ENCODE results near the gene HOXC4.

HOXC4 gene

DNA sequence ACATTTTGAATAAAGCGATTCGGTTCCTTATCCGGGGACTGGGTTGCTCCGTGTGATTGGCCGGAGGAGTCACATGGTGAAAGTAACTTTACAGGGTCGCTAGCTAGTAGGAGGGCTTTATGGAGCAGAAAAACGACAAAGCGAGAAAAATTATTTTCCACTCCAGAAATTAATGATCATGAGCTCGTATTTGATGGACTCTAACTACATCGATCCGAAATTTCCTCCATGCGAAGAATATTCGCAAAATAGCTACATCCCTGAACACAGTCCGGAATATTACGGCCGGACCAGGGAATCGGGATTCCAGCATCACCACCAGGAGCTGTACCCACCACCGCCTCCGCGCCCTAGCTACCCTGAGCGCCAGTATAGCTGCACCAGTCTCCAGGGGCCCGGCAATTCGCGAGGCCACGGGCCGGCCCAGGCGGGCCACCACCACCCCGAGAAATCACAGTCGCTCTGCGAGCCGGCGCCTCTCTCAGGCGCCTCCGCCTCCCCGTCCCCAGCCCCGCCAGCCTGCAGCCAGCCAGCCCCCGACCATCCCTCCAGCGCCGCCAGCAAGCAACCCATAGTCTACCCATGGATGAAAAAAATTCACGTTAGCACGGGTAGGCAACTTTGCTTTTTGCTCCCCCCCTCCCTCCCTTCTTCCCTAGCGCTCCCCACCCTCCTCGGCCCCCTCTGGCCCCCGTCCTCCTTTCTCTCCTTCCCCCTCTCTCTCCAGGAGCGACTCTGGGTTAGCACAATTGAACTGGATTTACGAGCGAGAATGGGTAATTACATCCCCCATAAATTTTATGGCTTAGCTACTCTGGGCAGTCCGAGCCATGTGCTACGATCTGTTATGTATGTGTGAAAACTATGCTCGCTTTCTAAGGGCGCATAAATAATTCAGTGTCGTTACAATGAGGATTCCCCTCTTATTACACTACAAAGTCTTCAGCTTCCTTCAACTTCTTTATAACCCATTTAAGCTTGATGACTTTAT, at the start of gene HOXC4:
HOXC4 (plus strand) TSS at position 85 of the 991 bp plus-strand sequence; CDS start at position 173, 88 bp downstream.
- no peak for DNase-seq (ENCODE audit: low read depth)

DNA sequence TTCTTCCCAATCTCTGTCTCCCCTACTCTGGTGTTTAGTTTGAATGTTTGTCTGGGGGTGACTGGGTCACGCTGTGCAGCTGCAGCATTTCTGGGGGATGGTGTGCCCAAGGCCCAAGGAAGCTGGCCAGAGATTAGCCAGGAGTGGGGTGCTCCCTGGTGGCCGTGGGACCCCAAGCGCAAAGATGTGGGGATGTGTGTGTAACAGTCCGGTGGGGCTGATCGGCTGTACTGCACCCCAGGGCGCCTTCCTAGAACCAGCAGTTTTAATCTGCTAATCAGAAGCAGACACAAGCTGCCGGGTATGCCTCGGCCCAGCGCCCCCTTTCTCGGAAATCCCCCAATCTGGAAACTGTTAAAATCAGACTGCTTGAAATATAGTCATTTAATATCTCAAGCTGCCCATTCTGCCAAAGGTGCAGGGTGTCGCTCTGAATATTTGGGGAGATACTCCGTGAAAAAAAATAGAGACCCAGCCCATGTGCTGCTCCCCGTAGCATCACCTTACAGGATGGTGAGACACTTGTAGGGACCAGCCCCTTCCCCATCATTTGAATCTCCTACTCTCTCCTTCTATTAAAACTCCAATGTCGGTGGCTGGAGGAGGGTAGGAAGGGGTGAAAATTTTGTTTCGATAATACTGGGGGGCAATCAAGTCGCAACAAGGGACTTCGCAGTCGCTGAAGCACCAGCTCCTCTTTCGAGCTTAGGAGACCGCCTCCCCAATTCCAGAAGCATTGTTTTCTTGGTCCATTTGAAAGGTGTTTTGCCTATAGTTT, 49.4 kb upstream of the HOXC4 start:
- DNase-seq (ENCODE audit: low read depth) = no peak

DNA sequence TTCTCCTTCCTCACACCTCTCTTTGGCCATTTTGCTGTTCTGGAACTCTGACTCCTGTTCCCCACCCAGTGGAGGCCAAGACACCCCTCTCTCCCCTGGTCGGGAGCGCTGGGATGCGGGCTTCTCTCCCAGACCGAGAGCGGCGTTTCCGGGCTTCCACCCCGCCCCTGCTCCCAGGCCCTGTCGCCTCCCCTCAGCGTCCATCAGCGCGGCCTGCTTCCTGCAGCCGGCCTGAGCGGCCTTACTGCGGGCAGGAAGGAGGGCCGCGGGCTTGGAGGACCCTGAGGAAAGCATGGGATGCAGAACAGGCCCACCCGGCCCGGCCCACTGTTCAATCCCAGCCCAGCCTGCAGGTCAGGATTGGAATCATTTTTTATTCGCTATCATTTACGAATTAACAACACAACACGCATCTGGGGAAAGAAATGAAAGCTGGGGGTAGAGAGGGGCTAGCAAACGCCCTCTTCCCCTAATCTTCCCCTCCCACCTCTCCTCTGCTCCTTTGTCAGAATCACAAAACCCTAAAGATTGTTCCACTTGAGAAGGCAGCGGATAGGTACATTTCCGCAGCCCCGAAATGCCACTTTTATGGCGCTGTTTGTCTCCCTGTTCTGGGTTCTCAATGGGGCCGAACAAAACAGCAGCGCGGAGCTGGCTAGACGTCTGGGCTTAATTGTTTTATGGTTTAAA, 48.6 kb upstream of the HOXC4 start:
- no peak for DNase-seq (ENCODE audit: low read depth)

DNA sequence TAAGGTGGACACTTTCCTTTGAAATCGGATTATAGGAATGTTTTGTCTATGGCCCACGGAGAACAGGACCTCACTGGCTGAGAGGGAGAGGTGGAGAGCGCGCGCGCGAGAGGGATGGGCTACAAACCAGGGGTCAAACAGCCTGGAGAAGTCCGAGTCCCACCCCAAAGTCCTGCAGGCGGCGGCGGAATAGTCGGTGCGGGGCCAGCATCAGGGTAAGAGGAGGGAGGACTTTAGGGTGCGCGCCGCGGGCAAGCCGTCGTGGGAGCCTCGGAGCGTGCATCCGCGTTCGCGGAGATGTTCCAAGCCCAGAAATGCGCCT, 48.1 kb upstream of the HOXC4 start:
- DNase-seq (ENCODE audit: low read depth) = no peak

DNA sequence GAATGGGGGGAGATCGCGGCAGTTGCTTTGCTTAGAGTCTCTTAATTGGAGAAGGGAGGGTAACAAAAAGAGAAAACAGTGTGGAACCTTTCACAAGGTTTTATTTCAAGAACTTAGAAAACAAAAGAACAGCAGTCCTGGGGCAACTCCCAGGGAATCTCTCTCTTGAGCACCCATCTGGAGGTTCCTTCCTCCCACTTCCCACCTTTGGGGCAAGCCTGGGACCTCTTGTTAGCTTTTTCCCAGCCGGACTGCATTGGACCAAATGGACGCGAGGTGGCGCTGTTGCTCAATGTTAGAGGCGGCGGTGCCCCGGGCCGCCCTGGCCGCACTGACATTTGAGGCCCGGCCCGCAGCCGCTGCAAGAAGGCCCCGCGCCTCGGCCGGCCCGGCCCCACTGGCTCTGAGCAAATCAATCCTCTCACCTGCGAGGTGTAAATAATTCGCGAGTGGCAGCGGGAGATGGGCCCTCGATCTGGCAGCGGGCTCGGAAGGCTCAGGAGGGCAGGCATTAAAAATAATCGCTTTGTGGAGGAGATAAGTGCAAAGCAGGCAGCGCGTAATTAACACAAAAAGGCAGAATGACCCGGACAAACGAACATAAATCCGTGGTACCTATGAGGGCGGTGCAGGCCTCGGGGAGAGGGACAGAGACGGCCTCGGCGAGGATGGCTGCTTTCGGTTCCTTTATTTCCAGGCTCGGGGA, 47.6 kb upstream of the HOXC4 start:
- DNase-seq (ENCODE audit: low read depth) = peak; percentile 74

DNA sequence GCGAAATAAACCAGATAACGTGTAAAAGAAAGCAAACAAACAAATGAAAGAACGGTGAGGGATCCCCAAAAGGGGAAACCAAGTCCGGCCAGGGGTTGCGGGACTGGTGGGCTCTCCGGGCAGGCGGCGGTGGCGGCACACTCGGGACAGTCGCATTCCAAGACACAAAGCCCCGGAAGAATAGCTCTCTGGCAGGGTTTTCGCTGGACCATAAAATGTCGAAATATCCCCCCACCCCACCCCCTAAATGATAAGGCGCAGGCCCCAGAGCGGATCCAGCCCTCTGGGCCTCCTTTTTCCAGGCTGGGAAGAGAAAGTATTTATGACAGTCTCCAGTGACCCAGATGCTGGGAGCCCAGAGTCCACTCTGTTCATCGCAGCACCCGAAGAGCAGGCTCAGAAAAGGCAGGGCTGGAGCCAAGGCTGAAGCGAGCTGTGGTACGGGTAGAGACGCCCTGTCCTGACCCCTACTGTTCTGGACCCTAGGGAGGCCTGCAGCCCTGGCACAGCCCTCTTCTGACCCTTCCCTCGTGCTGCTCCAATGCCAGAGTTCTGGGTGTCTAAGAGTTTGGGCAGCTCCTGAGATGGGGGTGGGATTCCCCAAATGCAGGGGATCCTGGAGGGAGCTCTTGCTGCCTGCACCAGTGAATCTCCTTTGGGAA, 46.9 kb upstream of the HOXC4 start:
- DNase-seq (ENCODE audit: low read depth) = no peak

DNA sequence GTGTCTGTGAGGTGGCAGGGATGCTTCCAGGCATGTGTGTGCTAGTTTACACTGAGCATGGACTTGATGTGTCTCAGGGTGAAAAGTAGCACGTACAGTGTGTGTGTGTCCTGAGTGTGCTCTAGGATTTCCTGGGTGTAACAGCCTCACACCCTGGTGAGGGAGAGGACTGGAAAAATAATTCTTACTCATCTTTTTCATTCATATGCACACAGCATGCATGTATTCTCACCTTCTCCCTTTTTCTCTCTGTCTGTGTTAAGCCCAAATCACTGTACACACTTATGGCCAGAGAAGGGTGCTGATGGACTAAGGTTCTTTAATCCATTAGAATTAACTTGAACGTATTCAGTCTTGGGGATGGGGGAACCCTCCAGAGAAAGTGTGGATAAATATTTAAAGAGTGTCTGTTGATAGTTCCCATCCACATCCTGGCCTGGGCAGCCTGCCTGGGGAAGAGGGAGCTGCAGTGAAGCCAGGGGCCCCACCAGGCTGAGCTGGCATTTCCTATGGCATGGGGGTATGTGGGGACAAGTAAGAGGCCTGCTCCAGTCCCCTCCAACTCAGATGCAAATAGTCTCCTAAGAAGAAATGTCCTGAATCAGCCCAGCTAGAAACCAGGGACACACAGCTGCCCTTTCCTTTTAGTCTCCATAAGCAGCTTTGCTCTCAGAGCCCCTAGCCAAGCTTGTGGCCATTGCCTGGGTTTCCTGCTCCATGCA, 45.9 kb upstream of the HOXC4 start:
- no peak for DNase-seq (ENCODE audit: low read depth)

DNA sequence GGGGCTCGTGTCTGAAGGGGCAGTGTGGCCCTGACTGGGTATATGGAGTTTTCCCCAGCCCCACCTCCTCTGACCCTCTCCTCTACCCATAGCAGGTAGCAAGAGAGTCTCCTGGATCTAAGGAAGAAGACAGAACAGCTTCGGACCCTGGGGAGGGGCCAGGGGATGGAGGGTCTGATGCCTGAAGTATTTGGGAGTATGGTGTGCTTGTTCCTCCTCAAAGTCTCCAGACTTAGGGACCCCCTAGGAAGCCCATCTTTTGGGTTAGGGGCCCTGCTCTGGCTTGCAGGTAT, 45.4 kb upstream of the HOXC4 start:
- DNase-seq (ENCODE audit: low read depth) = no peak

DNA sequence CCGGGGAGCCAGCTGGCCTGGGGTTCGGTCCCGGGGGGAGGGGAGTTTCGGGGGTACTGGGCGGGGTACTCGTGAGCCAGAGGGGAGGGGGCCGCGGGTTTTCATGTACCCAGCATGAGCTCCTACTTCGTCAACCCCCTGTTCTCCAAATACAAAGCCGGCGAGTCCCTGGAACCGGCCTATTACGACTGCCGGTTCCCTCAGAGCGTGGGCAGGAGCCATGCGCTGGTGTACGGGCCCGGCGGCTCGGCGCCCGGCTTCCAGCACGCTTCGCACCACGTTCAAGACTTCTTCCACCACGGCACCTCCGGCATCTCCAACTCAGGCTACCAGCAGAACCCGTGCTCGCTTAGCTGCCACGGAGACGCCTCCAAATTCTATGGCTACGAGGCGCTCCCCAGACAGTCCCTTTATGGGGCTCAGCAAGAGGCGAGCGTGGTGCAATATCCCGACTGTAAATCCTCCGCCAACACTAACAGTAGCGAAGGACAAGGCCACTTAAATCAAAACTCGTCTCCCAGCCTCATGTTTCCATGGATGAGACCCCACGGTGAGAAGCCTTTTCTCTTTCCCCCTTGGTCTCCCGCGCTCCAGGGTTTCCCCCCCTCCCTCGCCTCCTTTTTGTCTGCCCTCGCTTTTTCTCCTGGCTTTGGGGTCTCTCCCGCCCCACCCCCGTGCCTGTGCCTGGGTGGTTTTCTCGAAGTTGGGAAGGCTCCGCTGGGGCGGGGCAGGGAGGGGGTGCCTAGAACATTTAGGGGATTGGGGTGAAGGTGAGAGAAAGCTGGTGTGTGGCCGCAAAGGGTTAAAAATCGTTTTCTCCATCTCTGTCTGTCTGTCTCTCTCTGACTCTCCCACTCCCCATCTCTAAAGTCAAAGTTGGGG, 44.2 kb upstream of the HOXC4 start:
- DNase-seq (ENCODE audit: low read depth) = no peak

DNA sequence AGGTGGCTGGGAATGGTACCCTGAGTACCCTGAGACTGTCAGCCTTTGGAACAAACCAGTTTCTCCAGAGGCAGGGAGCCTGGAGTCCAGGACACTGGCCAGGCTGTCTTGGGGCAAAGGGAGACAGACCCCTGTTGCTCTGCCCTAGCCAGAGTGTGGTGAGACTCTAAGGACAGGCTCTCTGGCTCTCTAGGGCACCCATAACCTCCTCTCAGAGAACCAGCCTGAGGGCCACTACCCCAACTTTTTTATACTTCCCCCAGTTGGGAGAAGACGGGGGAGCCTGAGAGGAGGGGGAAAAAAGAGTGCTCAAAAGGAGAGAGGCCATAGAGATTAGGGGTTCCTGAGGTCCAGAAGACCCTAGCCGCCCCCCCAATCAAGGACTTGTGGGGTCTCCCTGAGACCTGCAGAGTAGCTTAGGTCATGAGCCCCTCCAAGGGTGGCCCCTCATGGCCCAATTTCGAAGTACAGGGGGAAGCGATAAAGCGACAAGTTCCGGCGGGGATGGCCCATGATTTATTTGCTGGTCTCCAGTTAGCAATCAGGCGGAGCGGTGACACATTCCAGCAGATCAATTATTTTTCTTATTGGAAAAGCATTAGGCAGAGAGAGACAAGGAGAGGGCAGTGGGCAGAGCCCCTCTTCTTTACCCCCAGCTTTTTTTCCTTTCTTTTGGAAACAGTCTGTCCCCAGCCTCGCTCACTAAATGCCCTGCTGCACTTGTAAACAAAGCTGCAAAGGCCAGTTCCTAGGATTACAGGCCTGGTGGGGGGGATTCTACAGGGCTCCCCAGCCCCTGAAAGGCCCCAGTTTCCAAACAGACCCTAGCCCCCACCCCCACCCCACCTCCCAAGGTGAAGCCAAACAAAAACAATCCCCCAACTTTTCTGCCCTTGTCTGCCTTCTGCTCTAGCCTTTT, 43.3 kb upstream of the HOXC4 start:
- DNase-seq (ENCODE audit: low read depth) = no peak

DNA sequence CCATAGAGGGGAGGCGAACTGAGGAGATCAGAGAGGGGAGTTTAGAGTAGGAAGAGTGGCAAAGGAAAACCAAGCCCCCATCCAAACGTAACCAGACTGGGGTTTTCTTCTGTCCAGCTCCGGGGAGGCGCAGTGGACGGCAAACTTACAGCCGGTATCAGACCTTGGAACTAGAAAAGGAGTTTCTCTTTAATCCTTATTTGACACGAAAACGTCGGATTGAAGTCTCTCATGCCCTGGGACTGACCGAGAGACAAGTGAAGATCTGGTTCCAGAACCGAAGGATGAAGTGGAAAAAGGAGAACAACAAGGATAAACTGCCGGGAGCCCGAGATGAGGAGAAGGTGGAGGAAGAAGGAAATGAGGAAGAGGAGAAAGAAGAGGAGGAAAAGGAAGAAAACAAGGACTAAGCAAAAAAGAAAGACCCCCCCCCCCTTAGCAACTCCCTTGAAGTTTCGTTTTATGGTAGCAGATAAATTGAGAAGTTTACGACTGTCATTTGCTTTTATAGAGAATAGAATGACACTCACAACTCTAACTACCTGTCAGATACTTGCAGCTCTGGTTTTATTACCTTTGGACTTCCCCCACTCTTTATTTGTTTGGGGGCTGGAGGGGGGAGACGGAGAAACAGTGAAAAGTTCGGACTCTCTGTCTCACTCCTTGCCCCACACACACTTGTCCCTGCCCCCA, 42.5 kb upstream of the HOXC4 start:
- DNase-seq (ENCODE audit: low read depth) = no peak

DNA sequence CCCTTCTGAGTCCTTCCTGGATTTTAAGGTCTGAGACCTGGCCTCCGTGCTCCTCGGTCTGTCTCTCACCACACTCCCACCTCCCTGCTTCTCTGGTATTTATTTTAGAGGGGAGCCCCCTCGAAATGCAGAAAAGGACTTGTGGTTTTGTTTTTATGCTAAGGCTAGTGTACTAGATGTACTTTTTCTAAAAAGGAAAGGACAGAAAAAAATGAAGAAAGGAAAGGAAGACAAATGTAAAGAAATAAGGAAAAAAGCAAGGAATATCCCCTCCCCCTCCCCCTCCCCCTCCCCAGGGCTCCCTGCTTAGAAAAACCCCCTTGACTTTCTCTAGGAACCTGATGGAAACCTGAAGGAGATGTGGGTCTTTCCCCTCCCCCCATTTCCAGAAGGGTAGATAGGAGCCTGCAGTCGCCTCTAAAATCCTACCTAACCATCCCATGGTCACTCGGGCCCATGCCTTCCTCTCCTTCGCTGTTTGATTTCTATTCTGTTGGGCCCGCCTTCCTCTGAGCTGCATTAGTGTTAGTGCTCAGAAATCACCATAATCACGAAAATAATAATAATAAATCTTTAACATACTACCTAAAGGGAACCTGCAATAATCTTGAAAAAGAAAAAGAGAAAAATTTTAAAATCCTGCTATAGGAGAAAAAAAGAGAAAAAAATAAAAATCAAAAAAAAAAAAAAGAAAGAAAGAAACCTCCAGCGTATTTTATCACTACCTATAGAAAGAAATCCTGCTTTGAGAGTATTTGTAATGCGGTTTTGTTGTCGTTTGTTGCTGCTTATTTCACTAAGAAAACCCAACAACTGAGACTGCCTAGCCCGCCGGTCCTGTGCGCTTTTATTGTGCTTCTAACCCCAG, 41.7 kb upstream of the HOXC4 start:
- no peak for DNase-seq (ENCODE audit: low read depth)

DNA sequence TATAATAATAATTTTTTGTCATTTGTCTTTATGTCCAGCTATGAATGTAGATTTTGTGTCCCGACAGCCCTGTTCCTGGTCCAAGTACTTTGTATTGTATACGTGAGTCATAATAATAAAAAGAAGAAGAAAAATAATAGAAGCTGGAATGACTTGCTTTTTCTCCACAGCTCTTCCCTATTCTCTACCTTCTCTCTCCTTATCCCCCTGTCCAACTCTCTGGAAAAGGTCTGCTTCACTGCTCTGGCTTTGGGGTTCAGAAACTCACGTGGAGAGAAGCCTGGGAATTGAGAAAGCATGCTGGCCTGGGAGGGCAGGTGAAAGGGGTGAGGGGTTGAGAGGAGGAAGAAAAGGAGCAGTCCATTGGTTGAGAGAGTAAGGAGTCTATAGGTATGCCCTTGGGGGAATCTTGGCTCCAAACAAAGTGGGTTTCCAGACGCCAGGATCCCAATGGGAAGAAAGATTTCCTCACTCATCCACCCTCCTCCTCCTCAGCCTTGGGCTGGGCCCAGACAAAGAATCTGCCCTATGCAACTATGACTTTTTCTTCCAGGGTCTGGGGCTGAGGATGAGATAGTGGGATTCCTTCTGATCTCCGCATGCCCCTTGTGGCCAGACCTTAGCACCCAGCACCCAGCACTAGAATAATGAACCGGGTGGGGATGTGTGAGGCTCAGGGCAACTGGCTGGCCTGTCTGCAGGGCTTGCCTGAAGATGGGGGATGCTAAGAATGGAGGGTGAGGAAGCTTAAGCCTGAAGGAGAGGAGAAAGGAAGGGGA, 40.8 kb upstream of the HOXC4 start:
- no peak for DNase-seq (ENCODE audit: low read depth)

DNA sequence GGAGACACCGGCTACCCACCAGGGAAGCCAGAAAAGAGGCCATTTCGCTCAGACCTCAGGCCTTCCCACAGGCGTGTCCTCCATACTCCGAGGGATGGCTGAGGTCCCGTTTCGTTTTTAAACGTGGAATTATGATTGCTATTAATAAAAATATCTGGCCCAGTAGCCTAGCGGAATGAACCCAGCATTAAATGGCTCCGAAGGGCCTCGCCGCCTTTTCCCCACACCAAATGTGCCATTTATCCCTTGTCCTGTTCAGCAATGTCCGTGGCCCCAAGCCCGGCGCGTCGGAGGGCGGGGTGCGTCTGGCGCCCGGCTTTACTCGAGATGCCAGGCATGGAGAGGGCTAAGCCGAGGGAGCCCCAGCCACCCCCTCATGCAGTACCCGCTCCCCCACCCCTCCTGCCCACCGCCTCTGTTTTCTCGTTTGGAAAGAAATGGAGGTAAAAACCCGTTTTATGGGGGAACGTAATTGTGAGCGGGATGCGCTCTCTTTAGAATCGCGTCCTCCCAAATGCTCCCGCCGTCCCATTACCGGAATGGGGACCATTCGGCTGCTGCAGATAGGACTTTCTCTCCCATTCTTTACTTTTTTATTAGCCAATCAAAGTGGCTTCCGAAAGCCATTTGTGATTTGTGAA, 39.1 kb upstream of the HOXC4 start:
- DNase-seq (ENCODE audit: low read depth) = no peak

DNA sequence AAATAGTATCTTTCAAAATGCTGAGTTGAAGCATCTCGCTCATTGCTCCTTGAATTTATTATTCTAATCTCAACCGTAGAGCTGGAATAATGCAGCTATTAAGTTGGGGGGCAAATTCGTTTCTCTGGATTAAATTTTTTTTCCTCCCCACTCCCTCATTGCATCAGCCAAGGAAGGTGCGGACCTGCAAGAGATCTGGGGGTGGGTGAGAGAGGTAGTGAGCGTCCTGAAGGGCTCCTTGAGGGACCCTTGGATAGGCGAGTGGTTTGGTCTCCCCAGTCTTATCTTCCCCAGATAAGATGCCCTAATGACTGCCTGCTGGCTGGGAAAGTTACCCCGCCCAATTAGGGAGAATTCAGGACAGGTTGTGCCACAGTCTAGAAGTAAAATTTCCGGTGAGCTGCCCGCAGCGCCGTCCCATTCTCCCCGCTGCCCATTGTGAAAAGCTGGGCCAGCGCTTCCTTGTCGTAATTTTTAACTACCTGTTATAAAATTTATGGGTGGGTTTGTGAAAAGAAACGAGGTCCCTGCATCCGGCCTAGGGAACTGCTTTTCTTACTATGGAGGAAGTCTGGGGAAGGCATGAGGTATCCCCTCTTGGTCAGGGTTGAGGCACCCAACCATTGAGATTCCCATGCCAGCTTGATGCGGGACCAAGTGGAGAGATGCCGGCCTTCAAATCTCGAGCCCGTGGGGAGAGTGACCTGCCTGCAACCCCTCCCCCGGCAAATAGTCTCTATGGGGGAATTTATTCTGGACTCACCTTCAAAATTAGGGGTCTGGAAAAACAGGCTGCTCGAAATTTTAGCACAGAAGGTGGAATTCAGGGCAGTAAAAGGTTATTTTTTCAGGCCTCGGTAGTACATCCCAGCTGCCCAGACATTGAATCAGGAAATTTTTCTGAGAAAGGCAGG, 38.4 kb upstream of the HOXC4 start:
- no peak for DNase-seq (ENCODE audit: low read depth)

All from HS-5 (cell line).